SJSA1 (cell line): ENCODE data around the gene USP15. TPM values are rescaled to one million over a fixed set of nuclear protein-coding genes. Genes with fewer than 3 reads are reported as not detected.
"Not testable (repeated sequence)": the region's sequence is repeated elsewhere in the genome, so short reads cannot be mapped to it uniquely, and the experiment has no call there.

Experiments used
- DNase-seq, 2 experiments: peaks; one replicate each; pipeline ENCODE4 v3.0.0-alpha.2; 2015 to 2020; ENCODE audit warnings: low spot score in 2 of 2, low read depth in 1 of 2
- H3K27ac ChIP-seq: fragments of 250-450 bp; sonication (Bioruptor Pico); 2 replicates; pipeline ENCODE4 v1.5.1; 2020; ENCODE audit warnings: mild to moderate bottlenecking, moderate library complexity
- H3K27me3 ChIP-seq: fragments of 250-450 bp; sonication (Bioruptor Pico); replicated peaks from 2 replicates; pipeline ENCODE4 v1.5.1; 2020; ENCODE audit warnings: mild to moderate bottlenecking, moderate library complexity
- H3K36me3 ChIP-seq: fragments of 250-450 bp; sonication (Bioruptor Pico); 2 replicates; pipeline ENCODE4 v1.5.1; 2020; ENCODE audit warnings: mild to moderate bottlenecking
- H3K4me1 ChIP-seq: fragments of 250-450 bp; sonication (Bioruptor Pico); replicated peaks from 2 replicates; pipeline ENCODE4 v1.6.1; 2021; ENCODE audit warnings: mild to moderate bottlenecking
- H3K4me3 ChIP-seq: fragments of 250-450 bp; sonication (Bioruptor Pico); 2 replicates; pipeline ENCODE4 v1.5.1; 2020; ENCODE audit warnings: mild to moderate bottlenecking
- H3K9me3 ChIP-seq: fragments of 250-450 bp; sonication (Bioruptor Pico); replicated peaks from 2 replicates; pipeline ENCODE4 v1.5.1; 2020; ENCODE audit warnings: mild to moderate bottlenecking
- total RNA-seq: library from RNA; depleted of rRNA; stranded (reverse); fragments of >200 nt; shearing (Covaris generic); gene quantifications from 2 replicates; pipeline ENCODE4 v1.2.3, GENCODE V29; 2014

The USP15 gene
- total RNA-seq, 1 experiment from 2014 or later: 36.3 TPM

GRCh38 chr12:62332598-62332997 lies 72.4 kb downstream of the USP15 start:
- no peak overlapping the region for H3K4me3 ChIP-seq
- DNase-seq: no peak
- no peak overlapping the region for H3K27ac ChIP-seq
- no peaks in the 10 kb centered on the region for H3K9me3 ChIP-seq
- H3K27me3 ChIP-seq: peaks cover 78% of the 10 kb centered on the region
- H3K36me3 ChIP-seq: no peaks in the 10 kb centered on the region
- no peaks in the 10 kb centered on the region for H3K4me1 ChIP-seq

- Histone ChIP-seq H3K9me3 (peaks cover 5% of the 10 kb centered on the region; the same call in 1 of the 2 replicates), H3K4me1 (no peaks in the 10 kb centered on the region), H3K4me3 (no peak overlapping the region), H3K36me3 (no peaks in the 10 kb centered on the region), H3K27me3 (peaks cover 72% of the 10 kb centered on the region), H3K27ac (no peak overlapping the region)
- DNase-seq: peak in 1 of 2 experiments; percentile 65
Measured at GRCh38 chr12:62335057-62335456, 74.9 kb downstream of the USP15 start.

- no peak overlapping the region for H3K4me3 ChIP-seq
- peaks cover 5% of the 10 kb centered on the region; the same call in 1 of the 2 replicates for H3K9me3 ChIP-seq
- DNase-seq: peak in 1 of 2 experiments; percentile 83
- H3K4me1 ChIP-seq: no peaks in the 10 kb centered on the region
- H3K36me3 ChIP-seq: no peaks in the 10 kb centered on the region
- H3K27me3 ChIP-seq: peaks cover 80% of the 10 kb centered on the region
- H3K27ac ChIP-seq: no peak overlapping the region
Measured at GRCh38 chr12:62335796-62336195, 75.6 kb downstream of the USP15 start.

GRCh38 chr12:62337643-62338042 lies 77.4 kb downstream of the USP15 start:
- not testable (repeated sequence) for H3K36me3 ChIP-seq, H3K27ac ChIP-seq, H3K4me1 ChIP-seq, H3K4me3 ChIP-seq, DNase-seq, H3K9me3 ChIP-seq
- peaks cover 79% of the 10 kb centered on the region for H3K27me3 ChIP-seq

GRCh38 chr12:62342614-62343303 lies 82.6 kb downstream of the USP15 start:
- Histone ChIP-seq H3K9me3 (peaks cover 22% of the 10 kb centered on the region), H3K27me3 (peaks cover 57% of the 10 kb centered on the region)
- H3K36me3 ChIP-seq, H3K4me3 ChIP-seq, H3K27ac ChIP-seq, H3K4me1 ChIP-seq: not testable (repeated sequence)
- DNase-seq: peak; percentile 69 to 96

- not testable (repeated sequence) for H3K36me3 ChIP-seq, H3K27ac ChIP-seq, H3K4me1 ChIP-seq, H3K4me3 ChIP-seq
- peaks cover 20% of the 10 kb centered on the region for H3K9me3 ChIP-seq
- peaks cover 51% of the 10 kb centered on the region for H3K27me3 ChIP-seq
- peak; percentile 67 to 92 for DNase-seq
Measured at GRCh38 chr12:62343304-62344120, 83.3 kb downstream of the USP15 start.

GRCh38 chr12:62344731-62345556 lies 84.7 kb downstream of the USP15 start:
- H3K9me3 ChIP-seq: peaks cover 17% of the 10 kb centered on the region
- peak; percentile 64 to 88 for DNase-seq
- H3K36me3 ChIP-seq, H3K27ac ChIP-seq, H3K4me3 ChIP-seq, H3K4me1 ChIP-seq: not testable (repeated sequence)
- H3K27me3 ChIP-seq: peaks cover 57% of the 10 kb centered on the region

- no peaks in the 10 kb centered on the region for H3K36me3 ChIP-seq
- no peak overlapping the region for H3K4me3 ChIP-seq
- peak; percentile 66 to 82 for DNase-seq
- peaks cover 5% of the 10 kb centered on the region for H3K4me1 ChIP-seq
- H3K27ac ChIP-seq: no peak overlapping the region
- peaks cover 17% of the 10 kb centered on the region for H3K9me3 ChIP-seq
- peaks cover 52% of the 10 kb centered on the region for H3K27me3 ChIP-seq
Measured at GRCh38 chr12:62345667-62346066, 85.5 kb downstream of the USP15 start.

- Histone ChIP-seq H3K4me3 (no peak overlapping the region), H3K27ac (no peak overlapping the region), H3K27me3 (peaks cover 47% of the 10 kb centered on the region), H3K36me3 (no peaks in the 10 kb centered on the region), H3K9me3 (peaks cover 17% of the 10 kb centered on the region), H3K4me1 (peaks cover 5% of the 10 kb centered on the region)
- DNase-seq: peak in 1 of 2 experiments; percentile 61
Measured at GRCh38 chr12:62346817-62347216, 86.6 kb downstream of the USP15 start.

GRCh38 chr12:62347922-62348650 lies 87.9 kb downstream of the USP15 start:
- peak; percentile 92 to 96 for DNase-seq
- H3K4me3 ChIP-seq: no peak overlapping the region
- H3K9me3 ChIP-seq: peaks cover 15% of the 10 kb centered on the region
- H3K27me3 ChIP-seq: peaks cover 48% of the 10 kb centered on the region
- H3K36me3 ChIP-seq: no peaks in the 10 kb centered on the region
- H3K27ac ChIP-seq: peak overlapping the region; percentile 3
- peaks cover 5% of the 10 kb centered on the region for H3K4me1 ChIP-seq

GRCh38 chr12:62350554-62350953 lies 90.3 kb downstream of the USP15 start:
- Histone ChIP-seq H3K4me3 (no peak overlapping the region), H3K9me3 (peaks cover 3% of the 10 kb centered on the region), H3K4me1 (peaks cover 5% of the 10 kb centered on the region), H3K36me3 (no peaks in the 10 kb centered on the region), H3K27me3 (peaks cover 62% of the 10 kb centered on the region), H3K27ac (no peak overlapping the region)
- DNase-seq: peak; percentile 66 to 76

- H3K4me1 ChIP-seq: peaks cover 5% of the 10 kb centered on the region
- H3K27ac ChIP-seq: no peak overlapping the region
- H3K27me3 ChIP-seq: peaks cover 55% of the 10 kb centered on the region
- H3K4me3 ChIP-seq: no peak overlapping the region
- no peak for DNase-seq
- no peaks in the 10 kb centered on the region for H3K36me3 ChIP-seq
- no peaks in the 10 kb centered on the region for H3K9me3 ChIP-seq
Measured at GRCh38 chr12:62351326-62351725, 91.1 kb downstream of the USP15 start.

GRCh38 chr12:62361048-62361447 lies 100.8 kb downstream of the USP15 start:
- H3K4me1 ChIP-seq: no peaks in the 10 kb centered on the region
- H3K27me3 ChIP-seq: peaks cover 84% of the 10 kb centered on the region
- no peaks in the 10 kb centered on the region for H3K36me3 ChIP-seq
- H3K9me3 ChIP-seq: no peaks in the 10 kb centered on the region
- no peak overlapping the region for H3K4me3 ChIP-seq
- peak in 1 of 2 experiments; percentile 66 for DNase-seq
- H3K27ac ChIP-seq: no peak overlapping the region
